ENCODE data around the gene NDUFS8. TPM values are rescaled to one million over a fixed set of nuclear protein-coding genes. Genes with fewer than 3 reads are reported as not detected.

NDUFS8 gene
- polyA plus RNA-seq, 3 donors: 77.7 to 240 (median 115) TPM

DNA sequence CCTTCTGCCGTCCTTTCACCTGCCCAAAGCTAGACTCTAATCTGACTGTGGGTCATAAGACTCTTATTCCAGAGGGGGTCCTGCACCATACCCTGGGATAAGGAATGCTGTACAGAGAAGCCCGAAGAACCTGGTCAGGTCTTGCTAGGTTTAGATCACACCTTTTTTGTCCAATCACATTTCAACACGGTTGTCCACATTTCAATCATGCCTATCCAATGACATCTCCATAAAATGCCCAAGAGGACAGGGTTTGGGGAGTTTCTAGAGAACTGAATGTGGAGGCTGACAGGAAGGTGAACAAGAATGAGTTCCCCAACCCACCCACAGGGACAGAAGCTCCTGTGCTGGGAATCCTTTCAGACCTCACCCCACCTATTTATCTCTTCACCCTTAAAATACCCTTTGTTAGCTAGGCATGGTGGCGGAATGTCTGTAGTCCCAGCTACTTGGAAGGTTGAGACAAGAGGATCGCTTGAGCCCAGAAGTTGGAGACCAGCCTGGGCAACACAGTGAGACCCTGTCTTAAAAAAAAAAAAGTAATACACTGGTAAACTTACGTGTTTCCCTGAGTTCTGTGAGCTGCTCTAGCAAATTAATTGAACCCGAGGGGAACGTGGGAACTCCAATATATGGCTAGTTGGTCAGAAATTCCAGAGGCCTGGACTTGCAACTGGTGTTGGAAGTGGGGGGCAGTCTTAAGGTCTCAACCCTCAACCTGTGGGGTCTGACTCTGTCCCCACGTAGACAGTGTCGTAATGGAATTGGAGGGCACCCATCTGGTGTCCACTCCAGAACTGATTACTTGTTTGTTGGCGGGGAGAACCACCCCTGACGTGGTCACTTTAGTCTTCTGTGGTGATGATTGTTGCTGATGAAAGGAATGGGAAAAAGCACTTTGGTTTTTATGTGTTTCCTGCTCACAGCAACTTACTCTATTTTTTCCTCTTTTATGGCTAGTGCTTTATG lies 26.1 kb downstream of the NDUFS8 start:
- WGBS, 3 donors: 89 to 94% (median 93%) methylated on average over 12 of the region's 12 CpGs
- no peak overlapping the region for H3K27ac ChIP-seq (ENCODE audit: low read depth, low read length)

DNA sequence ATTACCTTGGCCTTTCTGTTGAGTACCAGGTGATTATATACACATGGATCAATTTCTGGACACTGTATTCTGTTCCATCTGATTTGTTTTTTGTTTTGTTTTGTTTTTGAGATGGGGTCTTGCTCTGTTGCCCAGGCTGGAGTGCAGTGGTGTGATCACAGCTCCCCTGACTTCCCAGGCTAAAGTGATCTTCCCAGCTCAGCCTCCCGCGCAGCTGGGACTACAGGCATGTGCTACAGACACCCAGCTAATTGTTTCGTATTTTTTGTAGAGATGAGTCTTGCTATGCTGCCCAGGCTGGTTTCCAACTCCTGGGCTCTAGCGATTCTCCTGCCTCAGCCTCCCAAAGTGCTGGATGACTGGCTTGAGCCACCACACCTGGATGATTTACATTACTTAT lies 27.3 kb downstream of the NDUFS8 start:
- no peak overlapping the region for H3K27ac ChIP-seq (ENCODE audit: low read depth, low read length)
- 95 to 98% (median 97%) methylated on average over 4 of the region's 4 CpGs for WGBS, 3 donors

DNA sequence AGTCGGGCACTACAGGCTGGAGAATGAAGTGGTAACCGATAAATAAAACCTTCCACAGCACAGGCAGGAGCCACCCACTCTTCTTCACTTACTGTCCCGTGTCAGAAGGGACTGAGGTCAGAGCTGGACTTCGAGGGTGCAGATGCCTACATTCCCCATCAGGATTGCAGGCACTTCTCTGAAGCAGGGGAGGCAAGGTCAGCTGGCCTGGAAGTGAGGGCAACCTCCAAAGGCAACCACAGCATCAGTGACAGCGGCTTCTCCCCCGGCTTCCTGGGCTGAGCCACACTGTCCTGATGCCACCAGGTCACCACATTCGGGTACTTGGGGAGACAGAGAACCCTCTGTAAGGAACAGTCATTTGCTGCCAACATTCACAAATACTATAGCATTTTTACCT lies 31.0 kb downstream of the NDUFS8 start:
- H3K27ac ChIP-seq (ENCODE audit: low read depth, low read length): no peak overlapping the region
- 94 to 97% (median 96%) methylated on average over 7 of the region's 7 CpGs for WGBS, 3 donors

DNA sequence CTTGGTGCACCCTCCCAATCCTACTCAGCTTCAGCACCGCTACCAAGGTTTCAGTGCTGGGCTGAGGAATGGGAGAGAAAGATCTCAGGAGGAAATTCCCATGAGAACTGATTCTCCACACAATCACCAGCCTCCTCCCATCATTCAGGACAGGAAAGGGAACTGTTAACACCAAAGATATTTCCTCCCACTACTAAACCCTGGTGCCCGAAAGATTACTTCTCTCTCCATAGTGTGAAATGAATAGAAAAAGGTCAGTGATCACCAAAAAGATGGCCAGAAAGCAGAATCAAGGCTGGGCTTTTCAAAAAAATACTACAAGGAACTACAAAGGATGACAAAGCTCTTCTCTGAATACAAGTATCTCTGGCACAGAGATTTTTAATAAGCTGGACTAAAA lies 34.4 kb downstream of the NDUFS8 start:
- WGBS, 3 donors: 73 to 93% (median 75%) methylated on average over 2 of the region's 2 CpGs
- no peak overlapping the region for H3K27ac ChIP-seq (ENCODE audit: low read depth, low read length)

DNA sequence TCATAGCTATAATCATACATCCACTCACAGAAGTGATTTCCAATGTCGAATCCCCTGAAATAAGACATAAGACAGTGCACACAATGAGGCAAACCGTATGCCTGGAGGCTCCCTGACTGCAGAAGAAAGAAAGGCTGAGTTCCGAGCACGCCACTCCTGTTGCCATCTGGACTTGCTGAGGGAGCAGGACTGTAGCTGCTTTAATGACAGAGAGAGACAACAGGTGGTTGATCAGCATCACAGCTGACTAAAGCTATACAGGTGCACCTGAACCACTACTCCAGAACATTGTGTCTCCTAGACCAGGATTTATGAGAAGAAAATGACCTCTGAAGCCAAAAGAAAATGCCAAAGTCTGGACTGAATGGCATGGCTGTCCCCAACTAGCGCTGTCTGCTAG lies 35.4 kb downstream of the NDUFS8 start:
- WGBS, 3 donors: 92 to 96% (median 94%) methylated on average over 5 of the region's 5 CpGs

DNA sequence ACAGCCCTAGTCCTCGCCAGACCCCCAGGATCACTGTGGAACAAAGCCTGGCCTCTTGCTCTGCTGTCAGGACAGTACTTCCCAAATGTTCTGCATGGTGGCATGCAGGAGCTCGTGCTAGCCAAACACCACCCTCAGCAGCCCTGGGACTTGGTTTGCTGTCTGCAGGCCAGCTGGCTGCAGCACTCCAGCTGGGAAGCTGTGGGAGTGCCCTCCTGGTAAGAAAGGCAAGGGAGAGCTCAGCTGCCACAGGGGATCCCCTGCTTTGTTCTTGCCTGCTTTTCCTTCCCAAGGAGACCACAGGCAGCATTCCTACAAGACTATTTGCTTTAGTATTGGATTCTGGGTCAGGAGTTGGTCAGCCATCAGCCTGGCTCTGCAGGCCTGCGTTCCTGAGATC lies 36.3 kb downstream of the NDUFS8 start:
- H3K27ac ChIP-seq (ENCODE audit: low read depth, low read length): no peak overlapping the region
- 79 to 96% (median 90%) methylated on average over 3 of the region's 3 CpGs for WGBS, 3 donors

More for the DNA sequence above, 35.4 kb downstream of the NDUFS8 start:
- no peak overlapping the region for H3K27ac ChIP-seq (ENCODE audit: low read depth, low read length)

DNA sequence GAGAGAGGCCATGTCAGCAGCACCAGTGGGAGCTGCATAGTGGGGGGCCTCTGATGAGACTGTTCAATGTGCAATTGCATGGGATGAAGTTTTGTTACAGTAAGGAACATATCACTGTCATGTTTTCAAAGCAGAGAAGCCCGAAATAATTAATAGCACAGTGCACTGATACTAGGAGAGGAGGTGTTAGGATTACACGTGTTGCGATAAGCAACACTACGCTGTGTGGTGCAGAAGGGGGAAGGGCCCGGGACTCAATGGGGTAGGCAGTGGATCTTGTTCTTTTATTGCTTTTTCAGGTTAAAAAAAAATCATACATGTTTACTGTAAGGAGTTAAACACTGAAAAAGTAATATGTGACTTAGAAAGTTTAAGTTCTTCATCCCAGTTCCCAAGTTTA lies 37.5 kb downstream of the NDUFS8 start:
- WGBS, 3 donors: 89 to 94% (median 93%) methylated on average over 5 of the region's 5 CpGs
- no peak overlapping the region for H3K27ac ChIP-seq (ENCODE audit: low read depth, low read length)

DNA sequence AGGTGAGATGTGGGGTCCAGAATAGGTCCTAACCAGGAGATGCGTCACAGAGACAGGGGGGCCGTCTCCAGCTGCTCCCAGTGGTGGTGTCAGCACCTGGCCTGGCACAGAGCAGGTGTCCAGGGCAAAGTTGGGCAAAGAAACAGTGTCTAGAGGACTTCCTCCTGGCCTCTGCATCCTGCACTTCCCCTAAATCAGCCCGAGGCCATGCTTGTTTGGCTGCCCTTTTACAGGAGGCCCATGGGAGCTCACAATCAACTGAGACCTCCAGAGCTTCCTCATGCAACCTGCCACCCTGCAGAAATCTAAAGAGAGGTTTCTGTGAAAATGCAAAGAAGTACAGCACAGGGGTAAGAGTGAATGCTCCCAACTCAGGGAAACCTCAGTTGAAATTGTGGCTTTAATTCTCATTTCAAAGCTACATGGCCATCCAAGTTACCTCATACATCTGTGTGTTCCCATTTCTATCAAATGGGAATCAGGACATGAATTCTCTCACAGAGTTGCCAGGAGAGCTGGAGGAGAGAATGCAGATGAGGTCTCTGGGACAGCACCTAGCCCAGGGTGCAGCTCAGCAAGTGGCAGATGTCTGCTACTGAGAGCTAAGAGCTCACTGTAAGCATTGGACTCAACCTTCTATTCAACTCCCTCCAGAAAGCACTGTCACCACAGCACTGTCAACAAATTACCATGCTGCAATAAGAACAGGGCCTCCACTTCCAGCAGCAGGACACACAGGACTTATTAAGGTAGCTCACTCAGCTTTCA lies 41.0 kb downstream of the NDUFS8 start:
- 72 to 81% (median 75%) methylated on average over 3 of the region's 3 CpGs for WGBS, 3 donors
- no peak overlapping the region for H3K27ac ChIP-seq (ENCODE audit: low read depth, low read length)

DNA sequence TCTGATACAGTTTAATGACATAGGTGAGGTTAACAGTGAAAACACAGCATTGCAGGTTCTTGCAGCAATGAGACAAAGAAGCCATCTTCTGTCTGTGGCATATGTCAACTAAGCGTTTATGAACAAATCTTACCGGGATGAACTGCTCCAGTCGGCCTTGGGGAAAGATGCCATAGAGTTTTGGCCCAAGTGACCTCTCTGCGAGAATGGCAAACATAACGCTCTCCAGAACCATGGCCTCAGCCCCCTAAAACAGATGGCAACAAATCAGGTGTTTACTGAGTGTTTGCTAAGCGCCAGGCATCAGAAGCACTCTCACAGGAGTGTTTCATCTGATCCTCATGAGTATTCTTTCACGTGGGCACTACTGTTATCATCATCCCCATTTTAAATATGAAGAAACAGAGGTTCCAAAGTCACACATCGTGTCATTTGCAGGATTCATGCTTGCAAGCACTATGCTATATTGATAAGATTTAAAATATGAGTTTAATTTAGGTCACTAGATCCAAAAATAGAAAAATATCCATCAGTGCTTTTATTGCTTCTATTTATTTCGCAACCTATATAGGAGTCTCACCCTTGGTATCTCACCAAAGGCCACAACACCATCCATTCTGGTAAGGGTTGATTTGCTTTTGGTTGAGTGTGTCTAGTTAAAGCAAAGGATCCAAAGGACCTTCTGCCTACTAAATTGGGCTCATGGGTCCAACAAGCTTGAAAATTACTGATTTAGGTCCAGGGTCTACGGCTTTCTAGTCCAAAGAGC lies 44.3 kb downstream of the NDUFS8 start:
- 46 to 90% (median 88%) methylated on average over 10 of the region's 10 CpGs for WGBS, 3 donors
- H3K27ac ChIP-seq (ENCODE audit: low read depth, low read length): no peak overlapping the region

DNA sequence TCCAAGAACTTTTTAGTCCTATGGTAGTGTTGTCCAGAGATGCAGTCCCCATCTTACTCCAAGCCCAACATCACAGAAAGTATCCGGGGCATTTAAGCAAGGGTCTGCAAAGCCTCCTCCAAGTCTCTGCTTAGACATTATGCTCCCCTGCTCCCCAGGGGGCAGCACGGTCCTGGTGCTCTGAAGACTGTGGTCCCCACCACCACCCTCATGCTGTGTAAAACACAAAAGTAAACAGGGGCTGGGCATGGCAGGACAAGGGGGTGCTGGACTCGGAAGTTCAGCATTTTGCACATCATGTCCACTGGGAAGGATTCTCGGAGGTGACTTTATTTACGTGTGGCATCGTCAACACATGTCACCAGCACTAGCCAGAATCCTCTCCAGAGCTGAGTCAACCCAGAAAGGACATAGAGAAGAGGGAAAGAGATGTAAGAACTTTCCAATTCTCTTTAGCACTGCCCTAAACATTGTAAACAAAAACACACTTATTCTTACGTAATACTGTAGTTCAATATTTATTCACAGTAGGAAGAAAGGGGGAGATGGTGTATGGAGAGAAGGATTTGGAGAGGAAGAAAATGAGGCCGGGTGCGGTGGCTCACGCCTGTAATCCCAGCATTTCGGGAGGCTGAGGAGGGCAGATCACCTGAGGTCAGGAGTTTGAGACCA lies 46.0 kb downstream of the NDUFS8 start:
- WGBS, 3 donors: 74 to 88% (median 86%) methylated on average over 11 of the region's 11 CpGs
- H3K27ac ChIP-seq (ENCODE audit: low read depth, low read length): no peak overlapping the region

DNA sequence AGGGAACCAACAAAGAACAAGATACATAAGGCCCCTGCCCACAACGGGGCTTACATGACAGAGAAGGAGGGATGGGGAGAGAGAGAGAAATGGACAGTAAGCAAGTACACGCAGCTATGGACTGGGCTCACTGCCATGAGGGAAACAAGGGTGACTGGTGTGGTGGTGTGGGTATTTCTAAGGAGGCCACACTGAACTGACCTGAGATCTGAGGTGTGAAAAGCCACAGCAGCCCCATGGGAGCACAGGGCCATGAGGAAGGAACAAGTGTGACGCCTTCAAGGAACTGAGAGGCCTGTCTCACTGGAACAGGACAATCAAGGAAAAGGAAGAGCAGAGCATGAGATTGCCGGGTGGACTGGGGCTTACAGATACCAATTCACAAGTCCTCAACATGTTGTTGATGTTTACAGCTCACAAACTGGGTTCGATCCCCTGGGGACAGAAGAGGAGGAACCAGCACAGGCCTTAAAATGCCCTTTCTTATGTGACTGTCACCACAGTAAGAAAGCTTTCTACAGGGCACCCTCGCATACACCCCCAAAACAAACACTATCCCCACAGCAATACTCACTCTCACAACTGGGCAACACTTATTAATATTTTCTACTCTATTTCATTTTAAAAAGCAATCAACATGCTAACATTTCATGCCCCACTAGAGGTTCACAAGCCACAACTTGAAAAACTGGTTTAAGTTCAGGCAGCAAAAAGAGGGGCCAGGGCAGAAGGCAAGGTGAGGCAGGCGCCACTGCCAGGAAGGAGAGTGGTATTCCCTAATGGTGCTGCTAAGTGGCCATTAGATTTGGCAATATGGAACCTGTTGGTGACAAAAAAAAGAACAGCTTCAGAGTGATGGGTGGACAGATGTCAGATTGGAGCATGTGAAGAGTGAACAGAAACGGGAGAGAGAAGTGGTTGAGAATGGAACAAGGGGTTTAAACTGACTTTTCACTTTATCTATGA lies 47.4 kb downstream of the NDUFS8 start:
- 70 to 82% (median 80%) methylated on average over 8 of the region's 8 CpGs for WGBS, 3 donors
- no peak overlapping the region for H3K27ac ChIP-seq (ENCODE audit: low read depth, low read length)

DNA sequence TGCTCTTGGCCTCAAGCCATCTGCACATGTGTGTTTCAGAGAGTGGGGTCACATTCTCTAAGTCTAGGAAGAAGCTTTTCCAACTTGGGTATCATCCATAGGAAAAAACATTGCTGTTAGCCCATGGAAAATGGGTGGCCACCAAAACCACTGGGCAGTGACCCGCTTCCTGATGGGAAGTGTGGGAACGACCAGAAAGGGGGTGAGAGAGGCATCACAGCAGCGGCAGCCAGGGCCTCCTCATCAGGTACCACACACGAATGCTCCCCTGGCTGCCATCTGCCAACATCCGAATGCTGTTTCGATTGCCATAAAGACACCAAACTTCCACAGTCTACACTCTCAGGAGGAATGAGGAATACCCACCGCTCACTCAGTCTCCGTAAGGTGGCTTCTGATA lies 50.4 kb downstream of the NDUFS8 start:
- H3K27ac ChIP-seq (ENCODE audit: low read depth, low read length): no peak overlapping the region
- 91 to 92% (median 92%) methylated on average over 8 of the region's 8 CpGs for WGBS, 3 donors

DNA sequence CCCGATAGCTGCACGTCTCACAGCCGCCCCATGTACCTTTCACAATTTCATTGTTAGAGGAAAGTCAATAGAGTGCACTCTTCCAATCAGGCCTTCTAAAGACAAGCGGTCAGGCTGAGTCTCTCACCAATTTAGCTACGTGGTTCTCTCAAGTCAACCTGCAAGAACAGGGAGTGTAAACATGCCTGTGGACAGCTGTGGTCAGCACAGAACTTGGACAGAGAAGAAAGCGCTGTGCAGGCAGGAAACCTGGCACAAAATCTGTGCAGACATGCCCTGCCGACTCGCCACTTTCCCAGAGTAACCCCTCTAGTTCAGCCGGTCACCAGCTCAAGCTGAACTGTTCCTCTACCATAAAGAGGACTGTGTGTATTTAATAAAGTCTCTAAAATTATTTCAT lies 51.2 kb downstream of the NDUFS8 start:
- no peak overlapping the region for H3K27ac ChIP-seq (ENCODE audit: low read depth, low read length)
- WGBS, 3 donors: 40 to 83% (median 81%) methylated on average over 9 of the region's 9 CpGs

DNA sequence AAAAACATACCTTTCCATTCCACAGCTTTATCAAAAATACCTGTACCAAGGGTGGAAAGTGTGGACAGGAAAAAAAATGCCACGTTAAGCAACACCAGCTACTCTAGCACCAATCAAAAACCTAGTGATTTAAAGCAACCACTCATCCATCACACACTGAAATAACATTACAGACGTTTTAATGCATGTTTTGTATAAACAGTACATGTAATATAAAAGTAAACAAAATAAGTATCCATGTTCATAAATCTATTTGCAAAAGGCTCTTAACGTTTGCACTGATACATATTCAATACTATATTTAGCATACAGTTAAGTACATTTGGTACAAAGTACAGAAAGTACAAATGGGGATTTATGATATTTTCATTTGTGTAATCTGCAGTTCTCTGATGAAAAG lies 52.0 kb downstream of the NDUFS8 start:
- WGBS, 3 donors: 28 to 71% (median 66%) methylated on average over 3 of the region's 3 CpGs
- no peak overlapping the region for H3K27ac ChIP-seq (ENCODE audit: low read depth, low read length)

DNA sequence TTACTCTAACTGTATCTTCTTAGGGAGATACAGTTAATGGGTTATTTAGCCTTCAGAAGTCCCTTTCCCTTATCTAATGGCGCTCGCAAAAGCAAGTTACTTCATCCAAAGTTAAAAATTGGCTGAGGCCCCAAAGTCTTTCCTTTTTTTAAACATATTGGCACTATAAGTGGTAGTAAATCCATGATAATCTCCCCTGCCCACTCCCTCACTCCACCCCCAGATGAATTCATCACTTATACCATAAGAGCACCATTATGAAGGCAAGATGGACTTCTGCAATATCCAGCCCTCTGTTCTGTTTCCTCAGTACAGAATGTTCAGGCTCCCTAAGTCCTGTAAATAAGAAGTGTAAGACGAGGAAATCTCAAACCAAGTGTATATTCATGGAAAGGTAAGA lies 53.0 kb downstream of the NDUFS8 start:
- 48 to 88% (median 88%) methylated on average over 3 of the region's 3 CpGs for WGBS, 3 donors
- no peak overlapping the region for H3K27ac ChIP-seq (ENCODE audit: low read depth, low read length)

Measured in adipose tissue (tissue), 3 donors.